Stimulated activated CD8-positive, alpha-beta memory T cell treated with anti-CD3 and anti-CD28 coated beads, Interleukin-12 subunit alpha, Interleukin-12 subunit beta, amount 100 ng/mL, for 1 hour (primary cell): Measurements from ENCODE around the gene SMIM29.
"Not testable (repeated sequence)": the region's sequence is repeated elsewhere in the genome, so short reads cannot be mapped to it uniquely, and the experiment has no call there.

Source experiments
- DNase-seq: peaks from one replicate; pipeline ENCODE4 v3.0.0-alpha.2; 2020; ENCODE audit warnings: low read depth

The SMIM29 gene

DNA sequence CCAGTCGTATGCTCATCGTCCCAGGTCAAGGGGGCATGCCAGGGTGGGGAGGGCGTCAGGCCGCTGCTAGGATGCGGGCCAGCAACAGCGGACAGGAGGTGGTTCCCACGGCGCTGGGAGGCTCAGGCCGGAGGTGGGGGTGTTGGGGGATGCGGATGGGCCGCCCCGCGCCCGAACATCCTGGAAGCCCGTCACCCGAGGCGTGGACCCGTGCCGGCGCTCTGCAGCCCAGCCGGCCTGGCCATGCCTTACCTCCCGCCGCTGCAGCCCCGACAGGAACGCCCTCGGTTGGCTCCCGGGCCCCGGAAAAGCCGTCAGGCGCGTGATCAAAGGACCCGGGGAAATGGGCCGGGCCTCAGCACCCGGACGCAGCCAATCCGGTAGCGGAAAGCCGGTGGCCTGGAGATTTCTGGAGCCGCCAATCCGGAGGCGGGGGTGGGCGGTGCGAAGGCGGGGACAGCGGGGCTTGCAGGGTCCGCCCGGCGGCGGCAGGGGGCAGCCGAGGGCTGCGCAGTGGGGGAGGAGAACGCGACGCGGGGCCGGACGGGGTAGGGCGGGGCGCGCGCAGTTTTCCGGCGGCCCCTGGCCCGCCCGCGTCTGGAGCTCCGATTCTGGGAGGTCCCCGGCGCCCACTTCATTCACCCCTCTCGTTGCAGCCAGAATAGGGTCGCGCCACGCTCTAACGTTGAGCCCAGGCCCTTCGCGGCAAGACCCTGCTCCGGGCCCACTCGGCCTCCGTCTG, at the start of gene SMIM29:
Gene SMIM29, minus strand, starts transcription at position 280 of the 742 bp plus-strand sequence. CDS start 1,215 bp downstream, outside the sequence.
- DNase-seq: peak; percentile 96

DNA sequence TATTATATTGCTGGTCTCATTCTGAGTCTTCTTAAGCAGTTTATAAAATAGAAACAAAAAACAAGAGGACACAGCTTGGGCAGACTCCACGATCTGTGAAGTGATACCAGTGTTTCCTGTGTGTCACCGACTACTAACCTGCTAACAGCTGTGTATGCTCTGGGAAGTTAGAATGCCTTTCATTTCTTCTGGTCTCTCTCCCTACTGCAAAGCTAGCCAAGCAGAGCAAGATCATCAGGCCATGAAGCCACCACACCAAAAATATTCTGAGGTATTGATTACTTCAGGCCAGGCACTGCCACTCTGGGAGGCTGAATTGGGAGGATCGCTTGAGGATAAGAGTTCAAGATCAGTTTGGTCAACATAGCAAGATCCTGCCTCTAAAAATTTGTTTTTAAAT, 46.9 kb upstream of the SMIM29 start:
- DNase-seq: no peak

DNA sequence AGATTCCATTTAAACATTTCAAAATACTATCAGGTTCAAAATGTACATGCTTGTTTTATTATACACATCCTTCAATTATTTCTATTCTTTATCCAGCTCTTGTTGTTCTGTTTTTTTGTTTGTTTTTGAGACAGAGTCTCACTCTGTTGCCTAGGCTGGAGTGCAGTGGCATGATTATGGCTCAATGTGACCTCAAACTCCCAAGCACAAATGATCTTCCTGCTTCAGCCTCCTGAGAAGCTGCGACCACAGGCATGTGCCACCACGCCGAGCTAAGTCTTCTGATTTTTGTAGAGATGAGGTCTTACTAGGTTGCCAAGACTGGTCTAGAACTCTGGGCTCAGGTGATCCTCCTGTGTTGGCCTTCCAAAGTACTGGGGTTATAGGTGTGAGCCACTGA, 44.1 kb upstream of the SMIM29 start:
- no peak for DNase-seq

DNA sequence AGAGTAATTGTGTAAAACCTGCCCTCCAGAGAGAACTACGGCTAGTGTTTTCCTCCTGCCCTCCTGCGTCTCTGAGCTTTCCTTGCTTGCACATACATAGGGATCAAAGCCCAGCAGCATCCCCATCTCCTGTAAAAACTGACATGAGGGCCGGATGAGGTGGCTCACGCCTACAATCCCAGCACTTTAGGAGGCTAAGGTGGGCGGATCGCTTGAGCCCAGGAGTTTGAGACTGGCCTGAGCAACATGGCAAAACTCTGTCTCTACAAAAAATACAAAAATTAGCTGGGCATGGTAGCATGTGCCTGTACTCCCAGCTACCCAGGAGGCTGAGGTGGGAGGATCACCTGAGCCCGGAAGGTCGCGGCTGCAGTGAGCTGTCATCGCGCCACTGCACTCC, 40.3 kb upstream of the SMIM29 start:
- no peak for DNase-seq

DNA sequence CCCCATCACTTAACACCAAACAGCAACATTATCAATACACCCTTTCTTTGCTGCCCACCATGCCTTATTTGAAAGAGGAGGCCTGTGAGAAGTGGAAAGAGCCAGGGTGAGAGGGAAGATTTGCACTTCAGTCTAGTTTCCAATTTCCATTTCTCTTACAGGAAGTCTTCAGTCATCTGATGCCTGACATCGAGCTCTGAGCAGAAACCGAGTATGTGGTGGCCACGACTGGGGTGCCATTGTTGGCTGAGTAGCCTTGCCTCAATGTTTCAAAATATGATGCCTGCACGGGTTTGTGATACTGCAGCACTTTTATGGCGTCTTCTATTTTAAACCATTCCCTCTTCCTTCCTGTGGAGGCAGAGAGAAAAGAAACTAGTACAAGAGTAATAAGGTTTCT, 39.8 kb upstream of the SMIM29 start:
- no peak for DNase-seq

DNA sequence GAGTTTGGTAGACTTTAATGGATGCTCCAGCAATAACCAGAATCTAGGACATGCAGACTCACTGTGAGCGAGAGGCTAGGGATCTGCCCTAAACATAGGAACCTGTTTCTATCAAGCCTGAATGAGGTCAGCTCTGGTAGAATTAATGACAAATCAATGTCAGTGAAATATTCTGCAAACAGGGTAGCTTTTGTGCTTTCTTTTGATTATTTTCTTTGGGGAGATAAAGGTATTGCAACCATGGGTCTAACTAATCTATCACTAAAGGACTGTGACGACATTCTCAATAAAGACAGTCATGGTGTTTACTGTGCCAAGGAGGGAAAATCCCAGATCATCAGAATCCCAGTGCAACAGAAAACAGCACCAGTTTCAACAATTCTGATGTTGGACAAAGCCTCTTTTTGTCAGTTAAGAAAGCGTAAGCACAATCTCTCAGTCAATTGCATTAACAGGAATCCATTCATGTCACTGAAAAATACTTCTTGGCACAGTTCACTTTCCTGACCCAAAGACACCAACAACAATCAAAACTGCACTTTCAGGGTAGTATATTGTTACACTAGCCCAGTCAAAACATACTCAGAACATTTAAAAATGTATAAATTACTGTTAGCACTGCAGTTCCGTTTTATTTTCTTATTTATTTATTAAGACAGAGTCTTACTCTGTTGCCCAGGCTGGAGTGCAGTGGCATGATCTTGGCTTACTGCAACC, 36.8 kb upstream of the SMIM29 start:
- DNase-seq: no peak

DNA sequence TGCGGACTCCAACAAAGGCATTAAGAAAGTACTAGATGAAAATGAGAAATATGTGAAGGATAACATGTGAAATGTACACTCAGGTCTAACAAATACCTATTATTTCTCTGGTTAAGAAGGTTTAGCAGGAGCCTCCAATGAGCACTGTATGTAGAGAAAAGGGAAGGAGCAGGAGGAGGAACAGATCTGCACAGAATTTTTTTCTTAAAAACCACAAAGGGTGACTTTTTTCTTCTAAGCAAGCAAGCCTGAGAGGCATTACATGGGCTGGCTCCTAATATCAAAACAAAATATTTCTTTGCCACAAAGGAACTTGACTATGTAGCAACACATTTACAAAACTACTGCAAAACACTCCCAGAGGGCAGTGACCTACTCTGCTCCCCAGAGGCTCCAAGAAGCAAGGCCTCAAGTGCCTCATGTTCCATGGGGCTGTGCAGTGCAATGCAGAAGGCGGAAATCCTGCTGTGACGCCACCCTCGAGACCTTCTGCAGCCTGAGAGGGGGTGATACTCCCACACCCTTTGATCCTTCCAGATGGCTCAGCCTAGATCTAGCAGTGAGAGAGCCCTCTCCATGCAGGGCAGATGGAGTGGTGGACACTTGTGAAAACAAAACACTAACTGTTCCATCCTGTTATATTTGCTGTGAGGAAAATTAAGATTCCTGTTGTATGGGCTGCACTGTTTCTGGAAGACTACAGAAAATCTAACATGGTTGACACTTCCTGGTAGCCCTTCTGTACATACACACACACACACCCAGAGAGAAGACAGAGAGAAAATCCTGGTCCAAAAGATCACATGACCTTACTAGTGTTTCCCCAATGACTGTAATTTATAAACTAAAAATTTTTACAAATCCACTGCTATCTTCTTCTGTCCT, 36.0 kb upstream of the SMIM29 start:
- no peak for DNase-seq

DNA sequence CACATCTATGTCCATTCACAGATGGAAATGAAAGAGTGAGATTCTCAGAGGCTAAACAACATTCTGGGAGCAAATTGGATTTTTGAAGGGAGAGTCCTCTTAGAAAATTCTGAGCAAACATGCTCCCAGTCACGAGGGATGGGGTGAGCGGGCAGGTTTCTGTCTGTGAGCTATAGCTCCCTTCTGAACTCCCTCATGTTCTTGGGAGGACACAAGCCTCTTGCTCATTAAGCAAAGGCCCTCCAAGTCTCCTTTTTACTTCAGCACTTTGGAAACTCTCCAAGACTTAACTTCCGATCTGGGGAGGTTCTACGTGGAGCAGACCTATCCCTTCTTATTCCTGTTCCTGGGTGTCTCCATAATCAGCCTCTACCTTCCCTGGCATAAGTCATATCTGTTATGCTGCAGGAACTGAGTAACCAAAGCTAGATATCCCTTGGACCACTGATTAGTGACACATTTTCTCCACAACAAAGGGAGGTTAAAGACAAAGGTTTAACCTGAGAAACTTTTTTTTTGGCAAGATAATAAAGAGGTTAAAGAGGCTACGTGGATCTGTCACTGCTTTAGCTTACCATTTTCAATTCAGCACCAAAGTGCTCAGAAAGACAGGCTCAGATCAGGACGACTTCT, 33.0 kb upstream of the SMIM29 start:
- no peak for DNase-seq

DNA sequence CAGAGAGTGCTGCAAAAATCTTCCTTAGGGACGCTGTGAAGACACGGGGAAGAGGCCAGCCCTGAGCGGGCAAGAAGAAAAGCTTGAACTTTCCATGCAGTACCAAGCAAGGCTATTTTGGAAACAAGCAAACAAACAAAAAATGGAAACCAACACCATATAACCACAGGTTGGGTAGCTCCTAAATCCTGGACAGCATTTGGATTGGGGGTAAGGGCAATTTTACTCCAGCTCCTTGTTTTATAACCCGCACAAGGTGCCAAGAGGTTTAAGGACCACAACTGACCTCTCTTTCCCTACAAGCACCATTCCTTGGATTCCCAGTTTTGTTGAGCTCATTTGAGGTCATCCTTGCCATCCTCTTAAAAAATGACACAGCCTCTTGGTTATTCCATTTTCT, 31.4 kb upstream of the SMIM29 start:
- no peak for DNase-seq

DNA sequence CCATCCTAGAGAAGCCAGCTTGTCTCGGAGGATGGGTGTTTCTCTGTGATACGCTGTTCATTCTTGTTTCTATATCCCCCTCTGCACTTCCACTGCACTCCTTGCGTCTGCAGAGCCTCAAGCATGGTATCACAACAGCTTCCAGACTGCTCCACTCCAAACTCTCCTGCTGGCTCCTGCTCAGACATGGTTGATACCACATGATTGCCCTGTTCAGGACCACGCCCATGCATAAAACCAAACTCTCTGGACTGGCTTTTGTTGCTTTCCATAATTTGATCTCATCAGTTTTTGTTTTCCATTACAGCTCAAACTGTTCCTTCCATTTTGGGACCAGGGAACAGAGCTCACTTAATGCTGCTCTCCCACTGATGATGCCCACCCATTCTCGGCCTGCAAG, 30.0 kb upstream of the SMIM29 start:
- no peak for DNase-seq

DNA sequence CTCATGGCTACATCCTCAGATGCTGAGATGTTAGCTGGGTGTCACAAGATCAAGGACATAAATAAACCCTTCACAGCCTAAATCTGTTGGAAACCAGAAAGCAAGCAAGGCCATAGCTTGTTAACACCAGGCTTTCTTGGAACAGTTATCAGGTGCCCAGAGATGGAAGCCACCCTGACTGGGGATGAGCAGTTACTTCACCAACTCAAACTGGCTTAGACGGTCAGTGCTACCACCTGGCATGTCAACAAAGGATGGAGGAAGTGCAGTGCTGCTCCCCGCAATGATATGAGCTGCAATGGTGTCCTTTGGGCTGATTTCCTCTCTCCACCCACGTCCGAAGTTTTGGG, 28.9 kb upstream of the SMIM29 start:
- no peak for DNase-seq

DNA sequence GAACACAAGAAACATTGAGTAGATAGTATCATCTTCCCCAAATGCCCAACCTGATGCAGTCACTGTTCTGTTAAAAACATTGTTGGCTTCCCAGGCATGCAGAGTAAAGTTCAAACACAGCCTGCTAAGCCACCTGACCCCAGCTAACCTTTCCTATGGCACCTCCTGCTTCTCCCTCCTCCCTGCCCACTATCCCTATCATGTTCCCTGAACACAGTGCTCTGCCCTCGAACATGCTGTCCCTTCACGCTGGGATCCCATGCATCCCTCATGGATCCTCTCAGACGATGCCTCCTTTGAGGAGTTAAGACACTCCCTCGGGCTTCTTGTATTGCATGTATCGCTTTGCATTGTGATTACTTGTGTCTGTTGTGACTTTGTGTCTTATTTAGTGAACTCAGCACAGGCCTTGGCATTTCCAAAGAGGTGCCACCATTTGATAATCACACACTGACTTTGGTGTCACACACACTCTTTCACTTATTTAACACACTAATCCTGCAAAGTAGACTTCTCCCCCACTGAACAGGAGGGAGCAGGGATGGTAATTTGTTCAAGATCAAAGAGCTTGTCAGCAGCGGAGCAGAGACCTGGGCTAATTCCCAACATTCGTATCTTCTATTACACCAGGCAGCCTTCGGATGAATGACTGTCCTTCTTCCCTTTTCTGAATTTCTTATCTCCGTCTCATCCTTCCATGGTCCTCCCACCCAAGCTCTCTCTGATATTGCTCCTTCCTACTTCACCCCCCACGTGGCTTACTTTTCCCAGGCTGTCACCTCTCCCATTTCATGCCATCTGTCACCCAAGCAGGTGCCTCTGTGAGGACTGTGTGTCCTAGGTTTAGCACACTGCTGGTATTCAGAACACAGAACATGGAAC, 28.3 kb upstream of the SMIM29 start:
- DNase-seq: no peak

DNA sequence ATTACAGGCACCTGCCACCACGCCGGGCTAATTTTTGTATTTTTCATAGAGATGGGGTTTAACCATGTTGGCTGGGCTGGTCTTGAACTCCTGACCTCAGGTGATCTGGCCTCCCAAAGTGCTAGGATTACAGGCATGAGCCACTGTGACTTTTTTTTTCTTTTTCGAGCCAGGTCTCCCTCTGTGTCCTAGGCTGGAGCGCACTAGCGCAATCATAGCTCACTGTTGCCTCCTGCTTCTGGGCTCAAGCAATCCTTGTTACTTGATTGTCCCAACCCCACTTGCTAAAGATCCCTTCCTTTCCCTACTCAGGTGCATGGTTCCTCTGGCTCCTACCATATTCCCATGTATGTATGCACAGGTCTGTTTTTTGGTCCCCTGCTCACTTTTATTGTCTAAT, 27.4 kb upstream of the SMIM29 start:
- no peak for DNase-seq

DNA sequence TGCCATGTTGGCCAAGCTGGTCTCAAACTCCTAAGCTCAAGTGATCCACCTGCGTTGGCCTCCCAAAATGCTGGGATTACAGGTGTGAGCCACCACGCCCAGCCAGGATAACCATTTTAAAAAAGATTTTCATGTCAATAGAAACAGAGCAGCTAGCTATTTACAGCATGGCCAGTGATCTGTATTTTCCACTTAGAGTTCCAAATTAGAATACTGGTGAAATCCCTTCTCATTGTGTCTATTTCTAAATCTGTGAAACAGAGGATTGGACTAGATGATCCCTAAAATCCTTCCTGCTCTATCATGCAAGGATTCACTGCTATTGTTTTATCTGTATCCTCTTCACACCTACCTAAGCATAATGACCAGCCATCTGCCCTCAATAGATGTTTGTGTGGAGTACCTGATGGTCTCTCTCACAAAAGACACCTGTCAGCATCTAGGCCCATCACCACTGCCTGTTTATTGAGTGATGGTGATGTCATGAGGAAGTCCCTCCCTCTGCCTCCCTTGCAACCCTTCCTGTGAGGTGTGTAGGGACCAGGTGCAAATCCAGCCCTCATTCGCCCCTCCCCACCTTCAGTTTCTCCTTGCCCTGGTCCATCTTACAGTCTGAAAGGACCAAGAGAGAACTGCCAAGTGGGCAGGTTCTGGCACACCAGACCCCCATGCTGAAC, 26.5 kb upstream of the SMIM29 start:
- DNase-seq: no peak

DNA sequence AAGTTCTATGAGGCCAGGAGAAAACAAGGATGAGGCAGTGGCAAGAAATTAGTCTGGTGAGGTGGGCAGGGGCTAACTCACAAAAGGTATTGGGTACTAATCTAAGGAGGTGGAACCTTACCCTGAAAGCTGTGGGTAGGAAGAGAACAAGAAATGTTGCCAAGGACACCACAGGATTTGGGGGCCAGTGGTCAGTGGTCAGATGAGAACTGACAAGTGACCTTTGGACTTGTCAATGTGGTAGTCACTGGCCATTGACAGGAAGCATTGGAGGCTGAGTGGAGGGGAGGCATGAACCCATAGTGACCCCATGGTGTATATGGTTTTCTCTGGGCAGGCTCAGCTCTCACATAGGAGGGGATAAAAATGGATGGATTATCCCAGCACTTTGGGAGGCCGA, 25.3 kb upstream of the SMIM29 start:
- no peak for DNase-seq

DNA sequence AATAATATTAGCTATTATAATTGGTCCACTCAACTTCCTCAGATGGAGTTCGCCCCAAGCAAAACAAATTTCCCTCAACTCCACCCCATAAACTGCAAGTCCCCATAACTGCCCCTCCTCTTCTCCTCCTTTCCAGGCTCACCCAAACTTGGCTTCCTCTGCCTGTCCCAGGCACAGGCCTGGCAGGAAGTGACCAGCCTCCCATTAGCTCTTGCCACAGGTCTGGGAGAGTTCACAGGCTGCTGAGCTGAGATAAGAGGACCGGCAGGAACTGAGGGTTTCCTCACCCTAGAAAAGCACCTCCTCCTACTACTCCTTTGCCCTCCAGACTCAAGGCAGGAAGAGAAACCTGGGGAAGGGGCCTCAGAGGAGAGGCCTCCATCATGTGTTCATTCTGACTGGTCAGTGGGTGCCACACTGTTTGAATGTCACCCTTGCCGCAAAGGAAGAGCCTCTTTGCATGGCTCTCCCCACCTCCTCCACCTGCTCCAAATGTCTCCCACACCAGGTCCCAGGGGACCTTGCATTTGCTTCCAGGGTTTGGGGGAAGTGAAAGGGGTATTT, 24.5 kb upstream of the SMIM29 start:
- no peak for DNase-seq

DNA sequence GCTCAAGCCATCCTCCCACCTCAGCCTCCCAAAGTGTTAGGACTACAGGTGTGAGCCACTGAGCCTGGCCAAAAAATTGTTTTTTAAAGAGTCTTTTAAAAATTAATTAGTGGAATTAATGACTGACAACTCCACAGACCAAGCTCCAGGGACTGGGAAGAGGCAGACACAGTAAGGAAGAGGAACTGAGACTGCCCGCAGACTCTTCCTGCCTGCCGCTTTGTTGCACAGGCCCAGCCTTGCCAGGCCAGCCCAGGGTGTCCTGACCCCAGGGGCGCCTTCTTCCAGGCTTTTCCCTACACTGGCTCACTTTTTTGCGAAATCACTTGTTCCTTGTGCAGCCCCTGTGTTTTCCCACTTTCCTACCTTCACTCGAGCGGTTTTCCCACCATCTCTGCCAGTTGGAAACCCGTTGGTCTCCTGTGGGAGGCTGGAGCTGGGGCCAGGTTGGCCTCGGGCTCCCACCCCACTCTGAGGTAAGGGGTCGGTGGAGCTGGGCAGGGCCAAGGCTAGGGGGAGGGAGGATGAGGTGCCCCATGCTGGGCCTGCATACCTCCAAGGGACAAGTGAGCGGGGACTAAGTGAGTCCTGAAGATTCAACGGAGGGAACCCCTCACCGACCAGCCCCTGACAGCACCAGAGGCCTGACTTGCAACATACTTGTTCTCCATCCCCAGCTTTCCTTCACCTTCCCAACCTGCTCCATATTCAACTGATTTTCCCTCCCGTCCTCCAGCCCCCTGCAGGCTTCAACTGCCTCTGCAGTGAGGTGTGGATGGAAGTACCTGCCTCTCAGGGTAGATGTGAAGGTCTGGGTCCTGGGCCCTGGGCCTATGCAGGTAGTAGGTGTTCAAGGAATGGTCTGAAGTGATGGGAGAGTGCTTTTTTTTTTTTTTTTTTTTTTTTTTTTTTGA, 23.5 kb upstream of the SMIM29 start:
- DNase-seq: no peak

DNA sequence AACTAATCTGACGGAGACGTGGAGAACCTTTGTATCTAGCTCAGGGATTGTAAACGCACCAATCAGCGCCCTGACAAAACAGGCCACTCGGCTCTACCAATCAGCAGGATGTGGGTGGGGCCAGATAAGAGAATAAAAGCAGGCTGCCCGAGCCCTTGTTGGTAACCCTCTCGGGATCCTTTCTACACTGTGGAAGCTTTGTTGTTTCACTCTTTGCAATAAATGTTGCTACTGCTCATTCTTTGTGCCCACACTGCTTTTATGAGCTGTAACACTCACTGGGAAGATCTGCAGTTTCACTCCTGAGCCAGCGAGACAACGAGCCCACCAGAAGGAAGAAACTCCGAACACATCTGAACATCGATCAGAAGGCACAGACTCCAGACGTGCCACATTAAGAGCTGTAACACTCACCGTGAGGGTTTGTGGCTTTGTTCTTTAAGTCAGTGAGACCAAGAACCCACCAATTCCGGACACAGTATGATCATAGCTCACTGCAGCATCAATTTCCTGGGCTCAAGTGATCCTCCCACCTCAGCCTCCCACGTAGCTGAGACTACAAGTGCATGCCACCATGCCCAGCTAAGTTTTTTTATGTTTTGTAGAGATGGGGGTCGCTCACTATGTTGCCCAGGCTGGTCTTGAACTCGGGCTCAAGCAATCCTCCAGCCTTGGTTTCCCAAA, 21.0 kb upstream of the SMIM29 start:
- DNase-seq: not testable (repeated sequence)

DNA sequence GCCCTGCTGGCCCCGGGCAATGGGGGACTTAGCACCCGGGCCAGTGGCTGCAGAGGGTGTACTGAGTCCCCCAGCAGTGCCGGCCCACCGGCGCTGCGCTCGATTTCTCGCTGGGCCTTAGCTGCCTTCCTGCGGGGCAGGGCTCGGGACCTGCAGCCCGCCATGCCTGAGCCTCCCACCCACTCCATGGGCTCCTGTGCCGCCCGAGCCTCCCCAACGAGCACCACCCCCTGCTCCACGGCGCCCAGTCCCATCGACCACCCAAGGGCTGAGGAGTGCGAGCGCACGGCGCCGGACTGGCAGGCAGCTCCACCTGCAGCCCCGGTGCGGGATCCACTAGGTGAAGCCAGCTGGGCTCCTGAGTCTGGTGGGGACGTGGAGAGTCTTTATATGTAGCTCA, 20.3 kb upstream of the SMIM29 start:
- not testable (repeated sequence) for DNase-seq
